ENCODE data around the gene MDK.
A peak's percentile ranks its signal among the peaks of the same experiment; 100 is the strongest.

MDK gene

DNA sequence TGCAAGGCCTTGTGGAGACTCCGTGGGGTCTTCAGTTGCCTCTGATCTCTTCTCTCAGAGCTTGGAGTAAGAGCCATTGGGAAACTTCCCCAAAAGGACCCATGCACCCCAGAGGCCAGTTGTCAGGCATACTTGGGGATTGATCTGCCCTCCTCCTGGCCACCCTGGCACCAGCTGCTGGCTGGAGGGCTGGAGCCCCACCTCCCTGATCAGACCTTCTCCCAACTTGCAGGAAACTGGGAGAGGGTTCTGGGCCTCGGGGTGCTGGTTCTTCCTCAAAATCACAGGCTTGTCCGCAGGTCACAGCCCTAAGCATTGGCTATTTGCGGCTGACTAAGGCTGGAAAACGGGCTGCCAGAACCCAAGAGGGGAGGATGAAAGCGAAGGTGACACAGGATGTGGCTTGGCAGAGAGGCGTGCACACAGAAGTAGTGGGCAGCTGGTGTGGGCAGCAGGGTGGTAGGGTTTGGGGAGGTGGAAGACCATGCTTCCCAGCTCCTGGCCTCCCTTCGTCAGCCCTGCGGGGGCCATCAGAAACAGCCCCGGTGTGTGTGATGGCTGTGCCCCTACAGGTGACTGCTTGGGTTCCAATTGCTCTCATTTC is 35.5 kb upstream of the MDK start:
- ATAC-seq: no peak
- no peak for TF ChIP-seq ZFP3 (CRISPR knock-in tag; IDR thresholded peaks at IDR 0.05)
- TF ChIP-seq RARB (CRISPR knock-in tag; IDR thresholded peaks at IDR 0.05): no peak
- TF ChIP-seq BACH2 (CRISPR knock-in tag; IDR thresholded peaks at IDR 0.05; ENCODE audit: borderline replicate concordance): no peak
- TF ChIP-seq ZNF565 (CRISPR knock-in tag; conservative IDR thresholded peaks at IDR 0.05; ENCODE audit: low read depth): no peak
- TF ChIP-seq ZNF70 (CRISPR knock-in tag; IDR thresholded peaks at IDR 0.05): no peak
- TF ChIP-seq, protein P1, sequence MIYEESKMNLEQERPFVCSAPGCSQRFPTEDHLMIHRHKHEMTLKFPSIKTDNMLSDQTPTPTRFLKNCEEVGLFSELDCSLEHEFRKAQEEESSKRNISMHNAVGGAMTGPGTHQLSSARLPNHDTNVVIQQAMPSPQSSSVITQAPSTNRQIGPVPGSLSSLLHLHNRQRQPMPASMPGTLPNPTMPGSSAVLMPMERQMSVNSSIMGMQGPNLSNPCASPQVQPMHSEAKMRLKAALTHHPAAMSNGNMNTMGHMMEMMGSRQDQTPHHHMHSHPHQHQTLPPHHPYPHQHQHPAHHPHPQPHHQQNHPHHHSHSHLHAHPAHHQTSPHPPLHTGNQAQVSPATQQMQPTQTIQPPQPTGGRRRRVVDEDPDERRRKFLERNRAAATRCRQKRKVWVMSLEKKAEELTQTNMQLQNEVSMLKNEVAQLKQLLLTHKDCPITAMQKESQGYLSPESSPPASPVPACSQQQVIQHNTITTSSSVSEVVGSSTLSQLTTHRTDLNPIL (CRISPR knock-in tag; IDR thresholded peaks at IDR 0.05; ENCODE audit: low read depth): no peak
- no peak for TF ChIP-seq PPARA (CRISPR knock-in tag; IDR thresholded peaks at IDR 0.05; ENCODE audit: borderline replicate concordance)
- TF ChIP-seq SNAI2 (CRISPR knock-in tag; IDR thresholded peaks at IDR 0.05): no peak
- TF ChIP-seq OSR1 (CRISPR knock-in tag; IDR thresholded peaks at IDR 0.05): no peak
- TF ChIP-seq CSRNP3 (CRISPR knock-in tag; IDR thresholded peaks at IDR 0.05): no peak
- TF ChIP-seq TOX (CRISPR knock-in tag; IDR thresholded peaks at IDR 0.05; ENCODE audit: borderline replicate concordance): no peak
- no peak for TF ChIP-seq ZC3H10 (CRISPR knock-in tag; IDR thresholded peaks at IDR 0.05)
- TF ChIP-seq, protein P2, sequence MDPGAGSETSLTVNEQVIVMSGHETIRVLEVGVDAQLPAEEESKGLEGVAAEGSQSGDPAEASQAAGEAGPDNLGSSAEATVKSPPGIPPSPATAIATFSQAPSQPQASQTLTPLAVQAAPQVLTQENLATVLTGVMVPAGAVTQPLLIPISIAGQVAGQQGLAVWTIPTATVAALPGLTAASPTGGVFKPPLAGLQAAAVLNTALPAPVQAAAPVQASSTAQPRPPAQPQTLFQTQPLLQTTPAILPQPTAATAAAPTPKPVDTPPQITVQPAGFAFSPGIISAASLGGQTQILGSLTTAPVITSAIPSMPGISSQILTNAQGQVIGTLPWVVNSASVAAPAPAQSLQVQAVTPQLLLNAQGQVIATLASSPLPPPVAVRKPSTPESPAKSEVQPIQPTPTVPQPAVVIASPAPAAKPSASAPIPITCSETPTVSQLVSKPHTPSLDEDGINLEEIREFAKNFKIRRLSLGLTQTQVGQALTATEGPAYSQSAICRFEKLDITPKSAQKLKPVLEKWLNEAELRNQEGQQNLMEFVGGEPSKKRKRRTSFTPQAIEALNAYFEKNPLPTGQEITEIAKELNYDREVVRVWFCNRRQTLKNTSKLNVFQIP (CRISPR knock-in tag; IDR thresholded peaks at IDR 0.05; ENCODE audit: borderline replicate concordance, low read depth): no peak
- TF ChIP-seq PATZ1 (CRISPR knock-in tag; IDR thresholded peaks at IDR 0.05; ENCODE audit: borderline replicate concordance): no peak
- no peak for TF ChIP-seq CSDC2 (CRISPR knock-in tag; IDR thresholded peaks at IDR 0.05)

DNA sequence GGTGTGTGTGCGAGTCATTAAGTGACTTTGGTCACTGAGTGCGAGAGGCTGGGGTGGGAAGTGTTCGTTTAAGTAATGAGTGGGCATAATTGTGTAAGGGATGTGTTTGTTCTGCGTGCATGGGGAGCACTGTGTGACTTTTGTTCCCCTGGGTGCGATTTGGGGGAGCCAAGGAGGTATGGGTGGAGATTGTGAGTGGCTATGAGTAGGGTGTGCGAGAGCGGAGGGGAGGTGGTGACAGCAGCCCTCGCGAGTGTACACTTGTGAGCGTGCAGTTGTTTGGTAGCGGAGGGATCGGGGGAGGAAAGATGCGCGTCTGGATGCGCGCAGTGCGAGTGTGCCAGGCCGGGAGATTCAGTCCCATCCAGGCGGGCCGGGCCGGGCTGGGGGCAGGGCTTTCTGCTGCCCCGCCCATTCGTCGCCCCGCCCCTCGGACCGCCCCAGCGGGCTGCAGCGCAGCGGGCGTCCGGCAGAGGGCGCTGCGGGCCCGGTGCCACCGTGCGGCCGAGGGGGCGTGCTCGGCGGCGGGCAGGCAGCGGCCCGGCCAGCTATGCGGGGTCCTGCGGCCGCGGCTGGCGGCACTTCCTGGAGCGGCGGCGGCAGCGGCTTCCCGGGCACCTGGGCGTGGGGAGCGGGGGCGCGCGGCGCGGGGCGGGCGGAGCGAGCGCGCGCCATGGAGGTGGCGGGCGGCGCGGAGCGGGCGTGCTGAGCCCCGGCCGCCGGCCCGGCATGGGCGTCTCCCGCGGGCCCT is 34.4 kb upstream of the MDK start, which contains the start of gene DGKZ:
DGKZ (plus strand) TSS at position 578 of the 751 bp plus-strand sequence. CDS start 197 bp downstream, outside the sequence.
- TF ChIP-seq ZFP30 (CRISPR knock-in tag; IDR thresholded peaks at IDR 0.05) (no peak), ESRRG (CRISPR knock-in tag; IDR thresholded peaks at IDR 0.05) (no peak), PPARA (CRISPR knock-in tag; IDR thresholded peaks at IDR 0.05; ENCODE audit: borderline replicate concordance) (no peak), GLIS3 (CRISPR knock-in tag; IDR thresholded peaks at IDR 0.05) (no peak), PATZ1 (CRISPR knock-in tag; IDR thresholded peaks at IDR 0.05; ENCODE audit: borderline replicate concordance) (no peak), RARB (CRISPR knock-in tag; IDR thresholded peaks at IDR 0.05) (no peak), BACH2 (CRISPR knock-in tag; IDR thresholded peaks at IDR 0.05; ENCODE audit: borderline replicate concordance) (no peak), TCF4 (CRISPR knock-in tag; IDR thresholded peaks at IDR 0.05; ENCODE audit: borderline replicate concordance) (no peak), SNAI2 (CRISPR knock-in tag; IDR thresholded peaks at IDR 0.05) (no peak), CSDC2 (CRISPR knock-in tag; IDR thresholded peaks at IDR 0.05) (no peak), OSR1 (CRISPR knock-in tag; IDR thresholded peaks at IDR 0.05) (no peak), ZNF70 (CRISPR knock-in tag; IDR thresholded peaks at IDR 0.05) (no peak), CSRNP3 (CRISPR knock-in tag; IDR thresholded peaks at IDR 0.05) (no peak), ZNF8 (CRISPR knock-in tag; IDR thresholded peaks at IDR 0.05) (no peak), ISL1 (CRISPR knock-in tag; IDR thresholded peaks at IDR 0.05) (no peak), TOX (CRISPR knock-in tag; IDR thresholded peaks at IDR 0.05; ENCODE audit: borderline replicate concordance) (no peak), ZFP3 (CRISPR knock-in tag; IDR thresholded peaks at IDR 0.05) (no peak), ARNTL (CRISPR knock-in tag; IDR thresholded peaks at IDR 0.05; ENCODE audit: borderline replicate concordance, low read depth) (no peak)
- TF ChIP-seq, protein P2 (CRISPR knock-in tag; IDR thresholded peaks at IDR 0.05; ENCODE audit: borderline replicate concordance, low read depth): no peak
- TF ChIP-seq, protein P3, sequence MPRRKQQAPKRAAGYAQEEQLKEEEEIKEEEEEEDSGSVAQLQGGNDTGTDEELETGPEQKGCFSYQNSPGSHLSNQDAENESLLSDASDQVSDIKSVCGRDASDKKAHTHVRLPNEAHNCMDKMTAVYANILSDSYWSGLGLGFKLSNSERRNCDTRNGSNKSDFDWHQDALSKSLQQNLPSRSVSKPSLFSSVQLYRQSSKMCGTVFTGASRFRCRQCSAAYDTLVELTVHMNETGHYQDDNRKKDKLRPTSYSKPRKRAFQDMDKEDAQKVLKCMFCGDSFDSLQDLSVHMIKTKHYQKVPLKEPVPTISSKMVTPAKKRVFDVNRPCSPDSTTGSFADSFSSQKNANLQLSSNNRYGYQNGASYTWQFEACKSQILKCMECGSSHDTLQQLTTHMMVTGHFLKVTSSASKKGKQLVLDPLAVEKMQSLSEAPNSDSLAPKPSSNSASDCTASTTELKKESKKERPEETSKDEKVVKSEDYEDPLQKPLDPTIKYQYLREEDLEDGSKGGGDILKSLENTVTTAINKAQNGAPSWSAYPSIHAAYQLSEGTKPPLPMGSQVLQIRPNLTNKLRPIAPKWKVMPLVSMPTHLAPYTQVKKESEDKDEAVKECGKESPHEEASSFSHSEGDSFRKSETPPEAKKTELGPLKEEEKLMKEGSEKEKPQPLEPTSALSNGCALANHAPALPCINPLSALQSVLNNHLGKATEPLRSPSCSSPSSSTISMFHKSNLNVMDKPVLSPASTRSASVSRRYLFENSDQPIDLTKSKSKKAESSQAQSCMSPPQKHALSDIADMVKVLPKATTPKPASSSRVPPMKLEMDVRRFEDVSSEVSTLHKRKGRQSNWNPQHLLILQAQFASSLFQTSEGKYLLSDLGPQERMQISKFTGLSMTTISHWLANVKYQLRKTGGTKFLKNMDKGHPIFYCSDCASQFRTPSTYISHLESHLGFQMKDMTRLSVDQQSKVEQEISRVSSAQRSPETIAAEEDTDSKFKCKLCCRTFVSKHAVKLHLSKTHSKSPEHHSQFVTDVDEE (CRISPR knock-in tag; IDR thresholded peaks at IDR 0.05): no peak
- peak; percentile 82 for ATAC-seq
